ENCODE data around the gene STXBP3. TPM values are rescaled to one million over a fixed set of nuclear protein-coding genes. Genes with fewer than 3 reads are reported as not detected.

The STXBP3 gene
- total and polyA plus RNA-seq, 2 of the 13 experiments (the other 11 are each of a cell fraction or from before 2014, with no cell fraction given), result 13.0 to 20.8 TPM

GRCh38 chr1:108719656-108720435 is 26.6 kb upstream of the STXBP3 start (continued):
- TF ChIP-seq SMC3 (IDR thresholded peaks at IDR 0.05; ENCODE audit: low read length), result no peak
- TF ChIP-seq JDP2 (CRISPR knock-in tag; IDR thresholded peaks at IDR 0.05; ENCODE audit: borderline replicate concordance), result no peak
- TF ChIP-seq SAP130 (CRISPR knock-in tag; IDR thresholded peaks at IDR 0.05; ENCODE audit: low read depth), result 0 out of 2 replicates have a peak, but pooled peaks have one; percentile 16
- TF ChIP-seq NFE2 (CRISPR knock-in tag; IDR thresholded peaks at IDR 0.05), result peak; percentile 67; the same call in 1 of the 2 replicates
- TF ChIP-seq NFE2L2 (IDR thresholded peaks at IDR 0.05; ENCODE audit: low read length), result peak; percentile 59; the same call in 1 of the 2 replicates
- no peak for TF ChIP-seq ZFP90 (CRISPR knock-in tag; IDR thresholded peaks at IDR 0.05; ENCODE audit: borderline replicate concordance)
- no peak for TF ChIP-seq TOE1 (CRISPR knock-in tag; IDR thresholded peaks at IDR 0.05)
- no peak for TF ChIP-seq ZNF512B (CRISPR knock-in tag; IDR thresholded peaks at IDR 0.05; ENCODE audit: borderline replicate concordance)
- no peak for TF ChIP-seq RFX3 (CRISPR knock-in tag; IDR thresholded peaks at IDR 0.05)
- TF ChIP-seq ZKSCAN1 (IDR thresholded peaks at IDR 0.05; ENCODE audit: low read length), result peak; percentile 79
- TF ChIP-seq HMGXB3 (CRISPR knock-in tag; IDR thresholded peaks at IDR 0.05; ENCODE audit: borderline replicate concordance), result no peak
- TF ChIP-seq KMT2A (CRISPR knock-in tag; IDR thresholded peaks at IDR 0.05), result no peak
- TF ChIP-seq STAG1 (CRISPR knock-in tag; IDR thresholded peaks at IDR 0.05), result no peak
- no peak for TF ChIP-seq ZNF710 (CRISPR knock-in tag; IDR thresholded peaks at IDR 0.05; ENCODE audit: borderline replicate concordance)
